ENCODE results near the gene FLOT2.

- TF ChIP-seq CTCF (IDR thresholded peaks at IDR 0.05; ENCODE audit: low read length): no peak
- no peak for TF ChIP-seq EZH2 (IDR thresholded peaks at IDR 0.05; ENCODE audit: borderline replicate concordance, low read length)
These were observed 1.8 kb upstream of the FLOT2 start for GRCh38 chr17:28899212-28899815.
